ENCODE measurements around the gene TMED10.

TMED10 gene

GRCh38 chr14:75121552-75121951 is 54.9 kb downstream of the TMED10 start:
- no peak for DNase-seq
- TF ChIP-seq GATA1 (IDR thresholded peaks at IDR 0.05; ENCODE audit: low read depth, low read length) (no peak), POLR2A (IDR thresholded peaks at IDR 0.05; ENCODE audit: low read length) (no peak)

DNA sequence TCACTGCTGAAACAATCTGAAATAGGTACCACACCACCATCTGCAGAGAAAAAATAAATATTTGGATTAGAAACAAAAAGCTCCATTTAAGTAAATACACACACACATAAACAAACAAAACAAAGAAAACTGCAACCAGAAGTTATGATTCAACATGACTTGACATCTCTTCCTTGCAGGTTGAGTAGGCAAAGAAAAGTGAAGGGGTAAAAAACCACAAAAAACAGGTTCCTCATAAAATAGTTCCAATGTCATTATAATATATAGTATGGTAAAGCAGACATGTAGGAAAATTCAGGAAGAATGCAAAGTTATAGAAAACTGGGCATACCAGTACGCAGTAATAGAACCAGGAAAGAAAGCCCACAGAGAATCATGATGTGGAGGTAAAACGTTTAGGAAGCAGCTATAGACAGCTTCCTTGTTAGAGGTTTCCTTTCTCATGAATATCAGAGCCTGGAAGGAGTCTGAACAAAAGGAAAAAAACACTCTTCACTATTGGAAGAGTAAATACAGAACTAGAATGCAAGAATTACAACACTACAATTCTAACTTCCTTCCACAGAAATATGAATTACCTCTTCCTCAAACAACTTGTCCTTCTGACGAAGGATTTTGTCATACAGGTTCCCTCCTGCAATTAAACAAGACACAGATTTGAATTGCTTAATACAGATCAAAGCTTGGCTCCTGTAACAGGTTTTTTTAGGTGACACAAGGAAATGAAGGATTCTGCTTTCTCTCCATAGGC is 55.7 kb downstream of the TMED10 start:
- TF ChIP-seq GATA1 (IDR thresholded peaks at IDR 0.05; ENCODE audit: low read depth, low read length) (no peak), POLR2A (IDR thresholded peaks at IDR 0.05; ENCODE audit: low read length) (no peak)
- no peak for DNase-seq

DNA sequence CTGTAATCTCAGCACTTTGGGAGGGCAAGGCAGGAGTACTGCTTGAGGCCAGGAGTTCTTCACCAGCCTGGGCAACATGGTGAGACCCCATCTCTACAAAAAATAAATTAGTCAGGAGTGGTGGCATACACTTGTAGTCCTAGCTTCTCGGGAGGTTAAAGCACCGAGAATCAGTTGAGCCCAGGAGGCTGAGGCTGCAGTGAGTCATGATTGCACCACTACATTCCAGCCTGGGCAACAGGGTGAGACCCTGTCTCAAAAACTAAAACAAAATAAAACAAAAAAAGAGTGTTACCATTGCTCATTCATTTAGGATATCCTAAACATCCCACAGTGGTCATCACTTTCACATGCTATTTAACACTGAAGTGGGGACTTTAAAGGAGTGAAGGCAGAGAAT is 57.4 kb downstream of the TMED10 start:
- TF ChIP-seq POLR2A (IDR thresholded peaks at IDR 0.05; ENCODE audit: low read length) (no peak), GATA1 (IDR thresholded peaks at IDR 0.05; ENCODE audit: low read depth, low read length) (no peak)
- no peak for DNase-seq

GRCh38 chr14:75113932-75114539 is 62.4 kb downstream of the TMED10 start:
- no peak for DNase-seq
- no peak for TF ChIP-seq GATA1 (IDR thresholded peaks at IDR 0.05; ENCODE audit: low read depth, low read length)
- no peak for TF ChIP-seq POLR2A (IDR thresholded peaks at IDR 0.05; ENCODE audit: low read length)

GRCh38 chr14:75109877-75110276 is 66.5 kb downstream of the TMED10 start:
- no peak for TF ChIP-seq GATA1 (IDR thresholded peaks at IDR 0.05; ENCODE audit: low read depth, low read length)
- TF ChIP-seq POLR2A (IDR thresholded peaks at IDR 0.05; ENCODE audit: low read length), result no peak
- DNase-seq, result no peak

- TF ChIP-seq GATA1 (IDR thresholded peaks at IDR 0.05; ENCODE audit: low read depth, low read length), result no peak
- TF ChIP-seq POLR2A (IDR thresholded peaks at IDR 0.05; ENCODE audit: low read length), result no peak
- DNase-seq, result no peak
These were observed 69.2 kb downstream of the TMED10 start for GRCh38 chr14:75107186-75107585.

DNA sequence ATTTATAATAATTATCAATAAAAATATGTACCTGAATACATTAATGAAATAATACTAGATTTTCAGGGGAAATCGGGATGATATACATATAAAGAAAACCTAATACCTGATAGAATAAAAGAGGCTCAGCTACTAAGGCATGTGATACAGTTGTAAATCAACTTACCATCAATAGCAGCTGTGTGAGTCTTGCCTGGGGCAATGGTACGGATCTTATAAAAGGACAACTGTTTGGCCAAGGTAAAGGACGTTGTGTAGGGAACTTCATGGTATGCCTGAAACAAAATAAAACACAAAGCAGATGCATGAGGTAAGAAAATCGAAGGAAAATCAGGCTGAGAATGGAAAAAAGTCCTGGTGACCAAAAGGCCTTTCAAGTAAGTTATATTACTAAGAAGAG is 74.9 kb downstream of the TMED10 start:
- TF ChIP-seq POLR2A (IDR thresholded peaks at IDR 0.05; ENCODE audit: low read length), result no peak
- TF ChIP-seq GATA1 (IDR thresholded peaks at IDR 0.05; ENCODE audit: low read depth, low read length), result no peak
- DNase-seq, result no peak

GRCh38 chr14:75098682-75099081 is 77.7 kb downstream of the TMED10 start:
- DNase-seq, result no peak
- TF ChIP-seq POLR2A (IDR thresholded peaks at IDR 0.05; ENCODE audit: low read length), result no peak
- TF ChIP-seq GATA1 (IDR thresholded peaks at IDR 0.05; ENCODE audit: low read depth, low read length), result no peak

DNA sequence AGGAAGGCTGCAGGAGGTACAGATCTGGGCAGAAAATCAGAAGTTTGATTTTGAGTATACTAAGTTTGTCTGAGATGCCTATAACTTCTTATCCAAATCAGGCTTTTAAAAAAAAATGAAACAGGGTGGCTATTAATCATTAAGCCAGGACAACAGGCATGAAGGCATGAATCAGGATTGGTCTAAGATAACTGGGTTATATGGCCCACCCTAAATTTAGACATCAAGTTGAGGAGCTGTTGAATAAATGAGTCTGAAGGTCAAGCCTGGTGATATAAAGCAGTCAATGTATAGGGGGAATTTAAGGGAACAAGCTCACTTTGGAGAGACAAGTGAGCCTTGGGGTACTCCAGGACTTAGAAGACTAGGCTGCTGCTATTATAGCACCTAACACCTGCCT is 78.2 kb downstream of the TMED10 start:
- TF ChIP-seq POLR2A (IDR thresholded peaks at IDR 0.05; ENCODE audit: low read length), result no peak
- no peak for TF ChIP-seq GATA1 (IDR thresholded peaks at IDR 0.05; ENCODE audit: low read depth, low read length)
- DNase-seq, result no peak

- no peak for DNase-seq
- no peak for TF ChIP-seq GATA1 (IDR thresholded peaks at IDR 0.05; ENCODE audit: low read depth, low read length)
- no peak for TF ChIP-seq POLR2A (IDR thresholded peaks at IDR 0.05; ENCODE audit: low read length)
These were observed 79.5 kb downstream of the TMED10 start for GRCh38 chr14:75096959-75097358.

- DNase-seq, result no peak
These were observed 80.7 kb downstream of the TMED10 start for GRCh38 chr14:75095690-75096089.

DNA sequence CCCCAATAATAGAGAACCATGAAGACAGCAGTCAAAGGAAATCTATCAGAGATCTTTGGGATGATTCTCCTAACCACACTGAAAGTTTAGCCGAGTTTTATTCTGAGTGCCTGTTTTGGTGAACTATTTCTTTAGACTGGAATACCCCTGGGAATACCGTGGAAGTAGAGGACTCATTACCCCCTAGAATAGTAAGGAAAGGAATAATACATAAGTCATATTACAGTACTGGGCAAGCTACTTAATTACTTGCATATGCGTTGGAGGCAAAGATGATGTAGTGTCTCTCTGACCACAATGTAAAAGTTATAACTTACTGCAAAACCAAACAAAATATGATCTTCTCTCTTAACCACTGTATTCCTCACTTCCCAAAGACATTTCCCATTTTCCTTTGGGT is 81.5 kb downstream of the TMED10 start:
- DNase-seq, result no peak
- TF ChIP-seq GATA1 (IDR thresholded peaks at IDR 0.05; ENCODE audit: low read depth, low read length) (no peak), POLR2A (IDR thresholded peaks at IDR 0.05; ENCODE audit: low read length) (no peak)

More at GRCh38 chr14:75095690-75096089, 80.7 kb downstream of the TMED10 start:
- no peak for TF ChIP-seq POLR2A (IDR thresholded peaks at IDR 0.05; ENCODE audit: low read length)
- TF ChIP-seq GATA1 (IDR thresholded peaks at IDR 0.05; ENCODE audit: low read depth, low read length), result no peak

GRCh38 chr14:75092698-75093097 is 83.7 kb downstream of the TMED10 start:
- no peak for DNase-seq
- no peak for TF ChIP-seq GATA1 (IDR thresholded peaks at IDR 0.05; ENCODE audit: low read depth, low read length)
- TF ChIP-seq POLR2A (IDR thresholded peaks at IDR 0.05; ENCODE audit: low read length), result no peak

- no peak for DNase-seq
- TF ChIP-seq POLR2A (IDR thresholded peaks at IDR 0.05; ENCODE audit: low read length) (no peak), GATA1 (IDR thresholded peaks at IDR 0.05; ENCODE audit: low read depth, low read length) (no peak)
These were observed 85.2 kb downstream of the TMED10 start for GRCh38 chr14:75091251-75091650.

DNA sequence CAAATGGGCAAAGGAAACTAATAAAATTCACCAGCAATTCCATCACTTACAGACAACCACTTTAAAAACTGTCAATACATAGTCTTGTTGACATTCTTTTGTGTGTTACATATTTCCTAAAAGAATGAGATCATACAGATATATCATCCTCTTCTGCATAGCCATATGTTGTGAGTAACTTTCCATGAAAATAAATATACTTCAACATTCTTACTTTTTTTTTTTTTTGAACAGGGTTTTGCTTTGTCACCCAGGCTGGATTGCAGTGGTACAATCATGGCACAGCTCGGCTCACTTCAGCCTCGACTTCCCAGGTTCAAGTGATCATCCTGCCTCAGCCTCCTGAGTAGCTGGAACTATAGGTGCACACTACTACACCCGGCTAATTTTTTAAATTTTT is 86.1 kb downstream of the TMED10 start:
- DNase-seq, result no peak
- TF ChIP-seq POLR2A (IDR thresholded peaks at IDR 0.05; ENCODE audit: low read length) (no peak), GATA1 (IDR thresholded peaks at IDR 0.05; ENCODE audit: low read depth, low read length) (no peak)

Measured in erythroblast (primary cell).